Heart right ventricle (tissue), 16 donors: Measurements from ENCODE around the gene KDM1A. TPM values are rescaled to one million over a fixed set of nuclear protein-coding genes. Genes with fewer than 3 reads are reported as not detected.

Experiments used
- ATAC-seq, 8 donors: fragments of 200-7000 bp; cut with Tn5 transposase; one replicate each; pipeline ENCODE4 v1.9.1; 2020; ENCODE audit warnings: mild to moderate bottlenecking in 8 of 8, moderate library complexity in 8 of 8, moderate number of reproducible peaks in 1 of 8
- DNase-seq, 2 donors: peaks; one replicate each; pipeline ENCODE4 v3.0.0-alpha.2; 2020
- H3K27ac ChIP-seq, 10 donors: fragments of 200-600 bp; sonication (generic) in 2 of 10; one replicate each; pipeline versions ENCODE4 v1.5.0 to v1.8.0; 2020 to 2022; ENCODE audit warnings: mild to moderate bottlenecking in 3 of 10
- H3K27me3 ChIP-seq, 7 donors: fragments of 200-600 bp; one replicate each; pipeline ENCODE4 v1.8.0; 2021 to 2022; ENCODE audit warnings: mild to moderate bottlenecking in 2 of 7
- H3K36me3 ChIP-seq, 9 donors: fragments of 200-600 bp; sonication (generic) in 1 of 9; one replicate each; pipeline versions ENCODE4 v1.5.0 to v1.8.0; 2020 to 2022; ENCODE audit warnings: mild to moderate bottlenecking in 2 of 9
- H3K4me1 ChIP-seq, 9 donors: fragments of 200-600 bp; sonication (generic) in 1 of 9; one replicate each; pipeline versions ENCODE4 v1.5.0 to v1.8.0; 2020 to 2022; ENCODE audit warnings: mild to moderate bottlenecking in 4 of 9
- H3K4me3 ChIP-seq, 10 donors: fragments of 200-600 bp; sonication (generic) in 2 of 10; one replicate each; pipeline versions ENCODE4 v1.5.0 to v1.8.0; 2020 to 2022; ENCODE audit warnings: mild to moderate bottlenecking in 7 of 10, moderate library complexity in 2 of 10
- H3K9me3 ChIP-seq, 11 donors: fragments of 200-600 bp in 10 of 11; sonication (generic) in 2 of 11; one replicate each; pipeline versions ENCODE4 v1.5.0 to v1.8.0; 2013 to 2022; ENCODE audit warnings: mild to moderate bottlenecking in 2 of 11, control low read depth in 1 of 11, moderate library complexity in 1 of 11
- WGBS, 2 donors: extraction: QIAGEN DNeasy Blood & Tissue Kit; methylation state at CpG; one replicate each; pipeline ENCODE4 v1.1.7; 2013; ENCODE audit warnings: inconsistent platforms in 1 of 2; 5-methylcytosine and 5-hydroxymethylcytosine counted together
- intact Hi-C, 10 donors: fragments of 100-400 bp; cut with DNase I; formaldehyde crosslinking; loops; one replicate each; pipeline versions ENCODE4 v1.11.1 to v1.14.2; 2022
- polyA plus RNA-seq, 2 donors: library from polyadenylated mRNA; stranded (reverse); fragments of 200-250 nt; gene quantifications; one replicate each; pipeline ENCODE4 v1.2.3, GENCODE V29; 2013
- total RNA-seq, 10 donors: library from RNA; stranded (reverse); fragmentation: NEBNext Ultra II Directional in 3 of 10; extraction: Animal tissue kit (Norgen Biotek cat#: 25700) in 3 of 10; gene quantifications; one replicate each; pipeline versions ENCODE4 v1.2.1 to v1.2.4, GENCODE V29; 2021 to 2023
- TF ChIP-seq, protein P1 (sequence below), 9 donors: fragments of 200-600 bp; sonication (generic) in 2 of 9; IDR thresholded peaks; one replicate each; pipeline versions ENCODE4 v1.5.0 to v1.8.0; 2021 to 2022; ENCODE audit warnings: antibody characterized with exemption in 9 of 9, mild to moderate bottlenecking in 5 of 9, moderate library complexity in 1 of 9
- donor health status: Arrhythmogenic right ventricular cardiomyopathy.
- donor health status: ischemic (EF 13 %, LVEDD 7.1; RV severe dilation, severe dysfunction).
- donor health status: healthy with polysubstance abuse.
- donor health status: DM: no; HTN: yes; CAD: no.
- donor health status: DM: no; HTN: no; CAD: no.
- donor health status: ischemic (EF 25% LVEDD 6.9; RV normal size, moderate dysfunction).
- donor health status: ischemic (EF 25% LVEDD 5.7; RV mildly dilated, moderate dysfunction).
- donor health status: healthy.
- donor health status: DM: yes; HTN: yes; CAD: no.
- donor health status: Ischemic cardiomyopathy.
- donor health status: ischemic (EF 35%, LVEDD 5.7; RV mildly dilated, moderate dysfunction).
- donor health status: nonischemic (EF 11% LVEDD 7.7; RV severe dilation, severe dysfunction).
- donor health status: DM: yes; HTN: yes; CAD: no.
- donor health status: PGD.
- donor health status: ischemic (EF 29% LVEDD 5.4; RV normal size, mild dysfunction).
- donor health status: nonischemic (EF 23%, LVEDD 6.1; RV moderate dilation, normal function).

The KDM1A gene
- total and polyA plus RNA-seq, 12 donors = 12.4 to 35.0 (median 27.3) TPM

GRCh38 chr1:23026568-23026967 is 7.3 kb downstream of the KDM1A start:
- Histone ChIP-seq H3K27ac (no peak overlapping the region), H3K4me3 (no peak overlapping the region), H3K4me1 (peaks cover 0 to 19% (median under 1%) of the 10 kb centered on the region in 9 donors), H3K27me3 (no peaks in the 10 kb centered on the region), H3K9me3 (peaks cover 0 to 21% (median 5%) of the 10 kb centered on the region in 11 donors), H3K36me3 (peaks cover 0 to 5% (median 0%) of the 10 kb centered on the region in 9 donors)
- intact Hi-C loops = no loop called here
- DNase-seq (no peak), ATAC-seq (no peak)
- 99 to 100% methylated on average over 2 of the region's 2 CpGs for WGBS, 2 donors
- TF ChIP-seq, protein P1, sequence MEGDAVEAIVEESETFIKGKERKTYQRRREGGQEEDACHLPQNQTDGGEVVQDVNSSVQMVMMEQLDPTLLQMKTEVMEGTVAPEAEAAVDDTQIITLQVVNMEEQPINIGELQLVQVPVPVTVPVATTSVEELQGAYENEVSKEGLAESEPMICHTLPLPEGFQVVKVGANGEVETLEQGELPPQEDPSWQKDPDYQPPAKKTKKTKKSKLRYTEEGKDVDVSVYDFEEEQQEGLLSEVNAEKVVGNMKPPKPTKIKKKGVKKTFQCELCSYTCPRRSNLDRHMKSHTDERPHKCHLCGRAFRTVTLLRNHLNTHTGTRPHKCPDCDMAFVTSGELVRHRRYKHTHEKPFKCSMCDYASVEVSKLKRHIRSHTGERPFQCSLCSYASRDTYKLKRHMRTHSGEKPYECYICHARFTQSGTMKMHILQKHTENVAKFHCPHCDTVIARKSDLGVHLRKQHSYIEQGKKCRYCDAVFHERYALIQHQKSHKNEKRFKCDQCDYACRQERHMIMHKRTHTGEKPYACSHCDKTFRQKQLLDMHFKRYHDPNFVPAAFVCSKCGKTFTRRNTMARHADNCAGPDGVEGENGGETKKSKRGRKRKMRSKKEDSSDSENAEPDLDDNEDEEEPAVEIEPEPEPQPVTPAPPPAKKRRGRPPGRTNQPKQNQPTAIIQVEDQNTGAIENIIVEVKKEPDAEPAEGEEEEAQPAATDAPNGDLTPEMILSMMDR (IDR thresholded peaks at IDR 0.05) = no peak

- Histone ChIP-seq H3K27ac (no peak overlapping the region), H3K9me3 (peaks cover 0 to 17% (median 5%) of the 10 kb centered on the region in 11 donors), H3K27me3 (no peaks in the 10 kb centered on the region), H3K36me3 (peaks cover 0 to 5% (median 0%) of the 10 kb centered on the region in 9 donors), H3K4me1 (peaks cover 0 to 17% (median 0%) of the 10 kb centered on the region in 9 donors), H3K4me3 (no peak overlapping the region)
- TF ChIP-seq, protein P1 (IDR thresholded peaks at IDR 0.05) = no peak
- WGBS, 2 donors = 73 to 86% methylated on average over 4 of the region's 4 CpGs
- no peak for ATAC-seq
- DNase-seq = no peak
- intact Hi-C loops = no loop called here
Measured at GRCh38 chr1:23027352-23027907, 8.2 kb downstream of the KDM1A start.

DNA sequence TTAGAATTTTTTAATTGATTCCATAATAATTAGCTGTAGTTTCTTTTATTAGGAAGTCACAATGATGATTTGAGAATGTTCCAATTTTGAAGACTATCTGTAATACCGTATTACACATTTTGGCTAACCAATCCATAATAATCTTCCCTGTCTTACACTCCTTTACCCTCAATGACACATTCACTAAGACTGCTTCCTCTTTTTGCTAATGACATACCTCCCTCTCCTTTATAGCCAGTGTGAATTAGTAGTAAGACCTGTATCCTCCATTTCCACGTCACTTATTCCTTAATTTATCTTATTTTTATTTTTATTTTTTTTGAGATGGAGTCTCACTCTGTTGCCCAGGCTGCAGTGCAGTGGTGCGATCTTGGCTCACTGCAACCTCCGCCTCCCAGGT is 10.1 kb downstream of the KDM1A start:
- WGBS, 2 donors = 87 to 93% methylated on average over 4 of the region's 4 CpGs
- TF ChIP-seq, protein P1 (IDR thresholded peaks at IDR 0.05) = no peak
- Histone ChIP-seq H3K27ac (no peak overlapping the region), H3K36me3 (peaks cover 0 to 5% (median 0%) of the 10 kb centered on the region in 9 donors), H3K27me3 (no peaks in the 10 kb centered on the region), H3K9me3 (no peaks in the 10 kb centered on the region), H3K4me3 (no peak overlapping the region), H3K4me1 (peaks cover 0 to 11% (median 0%) of the 10 kb centered on the region in 9 donors)
- no peak for ATAC-seq
- intact Hi-C loops = no loop called here
- no peak for DNase-seq

GRCh38 chr1:23035823-23036452 is 16.7 kb downstream of the KDM1A start:
- no peak overlapping the region for H3K27ac ChIP-seq
- intact Hi-C loops = no loop called here
- DNase-seq (no peak), ATAC-seq (no peak)
- no peaks in the 10 kb centered on the region for H3K27me3 ChIP-seq
- TF ChIP-seq, protein P1 (IDR thresholded peaks at IDR 0.05) = no peak
- 87 to 89% methylated on average over 2 of the region's 2 CpGs for WGBS, 2 donors
- no peaks in the 10 kb centered on the region for H3K9me3 ChIP-seq
- no peak overlapping the region for H3K4me3 ChIP-seq
- H3K4me1 ChIP-seq = peaks cover 0 to 15% (median 5%) of the 10 kb centered on the region in 9 donors
- peaks cover 0 to 4% (median 0%) of the 10 kb centered on the region in 9 donors for H3K36me3 ChIP-seq
